OCI-LY1 (cell line): ENCODE results near the gene PCDHGA12.

Source experiments
- H2AFZ ChIP-seq: fragments of 200-600 bp; sonication (generic), shearing (Covaris generic); 2 replicates; pipeline ENCODE4 v1.6.0; 2014; ENCODE audit warnings: antibody characterized with exemption, mild to moderate bottlenecking, low read length
- H3F3A ChIP-seq: fragments of 200-600 bp; sonication (generic), shearing (Covaris generic); 2 replicates; pipeline ENCODE4 v1.6.0; 2014; ENCODE audit warnings: mild to moderate bottlenecking, antibody characterized with exemption, low read length, moderate library complexity; ENCODE audit not compliant: insufficient read depth
- H3K27ac ChIP-seq: fragments of 200-600 bp; sonication (generic); 2 replicates; pipeline ENCODE4 v1.5.1; 2014; ENCODE audit warnings: low read length, mixed run types, mild to moderate bottlenecking, low read depth; ENCODE audit not compliant: poor library complexity, severe bottlenecking
- H3K27me3 ChIP-seq: fragments of 200-600 bp; sonication (generic); 2 replicates; pipeline ENCODE4 v1.6.0; 2014; ENCODE audit warnings: antibody characterized with exemption, mild to moderate bottlenecking, low read length, moderate library complexity; ENCODE audit not compliant: insufficient read depth
- H3K36me3 ChIP-seq: fragments of 200-600 bp; sonication (generic); 2 replicates; pipeline ENCODE4 v1.6.1; 2014; ENCODE audit warnings: mild to moderate bottlenecking, antibody characterized with exemption, low read length, moderate library complexity, mixed read lengths; ENCODE audit not compliant: insufficient read depth
- H3K4me1 ChIP-seq: fragments of 200-600 bp; sonication (generic); 2 replicates; pipeline ENCODE4 v1.5.1; 2014; ENCODE audit warnings: mild to moderate bottlenecking, low read length, moderate library complexity; ENCODE audit not compliant: insufficient read depth, severe bottlenecking
- H3K4me2 ChIP-seq: fragments of 200-600 bp; sonication (generic), shearing (Covaris generic); 2 replicates; pipeline ENCODE4 v1.6.1; 2014; ENCODE audit warnings: low read length
- H3K4me3 ChIP-seq: fragments of 200-600 bp; sonication (generic); 2 replicates; pipeline ENCODE4 v1.5.1; 2014; ENCODE audit warnings: low read length, low read depth, mild to moderate bottlenecking, mixed read lengths; ENCODE audit not compliant: poor library complexity, severe bottlenecking
- H3K79me2 ChIP-seq: fragments of 200-600 bp; shearing (Covaris generic); 2 replicates; pipeline ENCODE4 v1.6.1; 2016; ENCODE audit warnings: mixed run types, low read length, mixed read lengths; ENCODE audit not compliant: insufficient read depth
- H3K9ac ChIP-seq: fragments of 200-600 bp; sonication (generic), shearing (Covaris generic); 2 replicates; pipeline ENCODE4 v1.6.1; 2014; ENCODE audit warnings: mild to moderate bottlenecking, low read length, mixed read lengths
- H3K9me2 ChIP-seq: fragments of 200-600 bp; sonication (generic), shearing (Covaris generic); 2 replicates; pipeline ENCODE4 v1.6.1; 2014; ENCODE audit warnings: low read depth, mild to moderate bottlenecking, low read length, mixed read lengths
- H3K9me3 ChIP-seq: fragments of 200-600 bp; shearing (Covaris generic); 2 replicates; pipeline ENCODE4 v1.6.1; 2014; ENCODE audit warnings: low read length, mixed read lengths
- H4K20me1 ChIP-seq: fragments of 200-600 bp; sonication (generic), shearing (Covaris generic); 2 replicates; pipeline ENCODE4 v1.6.0; 2016; ENCODE audit warnings: mild to moderate bottlenecking, low read length; ENCODE audit not compliant: insufficient read depth
- CTCF ChIP-seq: fragments of 200-600 bp; sonication (generic), shearing (Covaris generic); IDR thresholded peaks from 2 replicates; pipeline ENCODE4 v1.5.1; 2017; ENCODE audit warnings: mild to moderate bottlenecking, antibody characterized with exemption, low read length, moderate library complexity, mixed read lengths
- EZH2 ChIP-seq: fragments of 200-600 bp; sonication (generic), shearing (Covaris generic); IDR thresholded peaks from 2 replicates; pipeline ENCODE4 v1.8.0; 2017; ENCODE audit warnings: borderline replicate concordance, mixed run types, mild to moderate bottlenecking, antibody characterized with exemption, low read length, moderate library complexity, mixed read lengths

PCDHGA12 gene

GRCh38 chr5:141475625-141476131 is 45.4 kb downstream of the PCDHGA12 start, which contains the start of gene PCDHGC3:
Gene PCDHGC3 (plus strand): TSS chr5:141475966. CDS start chr5:141476117, 151 bp downstream.
- Histone ChIP-seq H3K4me3 (peak within 1 kb of the TSS; percentile 60), H3K9me3 (no peaks in the 10 kb centered on the region), H3K79me2 (no peaks in the 10 kb centered on the region), H3F3A (no peaks in the 10 kb centered on the region), H3K9me2 (no peaks in the 10 kb centered on the region), H4K20me1 (no peaks in the 10 kb centered on the region), H3K4me1 (peaks cover 31% of the 10 kb centered on the region), H3K36me3 (no peaks in the 10 kb centered on the region), H2AFZ (no peak within 1 kb of the TSS), H3K27me3 (peaks cover 9% of the 10 kb centered on the region; the same call in 1 of the 2 replicates), H3K9ac (peak within 1 kb of the TSS; percentile 44; the same call in 1 of the 2 replicates), H3K4me2 (peak within 1 kb of the TSS; percentile 83), H3K27ac (no peak within 1 kb of the TSS)
- TF ChIP-seq EZH2 (no peak), CTCF (peak; percentile 47; the same call in 1 of the 2 replicates)

GRCh38 chr5:141476132-141476911 is 46.0 kb downstream of the PCDHGA12 start:
- no peaks in the 10 kb centered on the region for H3F3A ChIP-seq

DNA sequence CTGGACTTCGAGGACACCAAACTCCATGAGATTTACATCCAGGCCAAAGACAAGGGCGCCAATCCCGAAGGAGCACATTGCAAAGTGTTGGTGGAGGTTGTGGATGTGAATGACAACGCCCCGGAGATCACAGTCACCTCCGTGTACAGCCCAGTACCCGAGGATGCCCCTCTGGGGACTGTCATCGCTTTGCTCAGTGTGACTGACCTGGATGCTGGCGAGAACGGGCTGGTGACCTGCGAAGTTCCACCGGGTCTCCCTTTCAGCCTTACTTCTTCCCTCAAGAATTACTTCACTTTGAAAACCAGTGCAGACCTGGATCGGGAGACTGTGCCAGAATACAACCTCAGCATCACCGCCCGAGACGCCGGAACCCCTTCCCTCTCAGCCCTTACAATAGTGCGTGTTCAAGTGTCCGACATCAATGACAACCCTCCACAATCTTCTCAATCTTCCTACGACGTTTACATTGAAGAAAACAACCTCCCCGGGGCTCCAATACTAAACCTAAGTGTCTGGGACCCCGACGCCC is 46.8 kb downstream of the PCDHGA12 start:
- Histone ChIP-seq H3K36me3 (no peaks in the 10 kb centered on the region), H3K9me3 (no peaks in the 10 kb centered on the region), H3K4me2 (peak overlapping the region; percentile 83), H3K27me3 (peaks cover 9% of the 10 kb centered on the region; the same call in 1 of the 2 replicates), H3K79me2 (no peaks in the 10 kb centered on the region), H3F3A (no peaks in the 10 kb centered on the region), H4K20me1 (no peaks in the 10 kb centered on the region), H3K9ac (no peak overlapping the region), H3K4me1 (peaks cover 31% of the 10 kb centered on the region), H3K27ac (no peak overlapping the region), H2AFZ (no peak overlapping the region), H3K9me2 (no peaks in the 10 kb centered on the region), H3K4me3 (peak overlapping the region; percentile 60)
- no peak for TF ChIP-seq CTCF

More at GRCh38 chr5:141476132-141476911, 46.0 kb downstream of the PCDHGA12 start:
- Histone ChIP-seq H3K36me3 (no peaks in the 10 kb centered on the region), H3K4me2 (peak overlapping the region; percentile 83), H3K4me1 (peaks cover 31% of the 10 kb centered on the region), H3K9ac (peak overlapping the region; percentile 44; the same call in 1 of the 2 replicates), H3K9me3 (no peaks in the 10 kb centered on the region), H2AFZ (no peak overlapping the region), H3K79me2 (no peaks in the 10 kb centered on the region), H4K20me1 (no peaks in the 10 kb centered on the region), H3K9me2 (no peaks in the 10 kb centered on the region), H3K27me3 (peaks cover 9% of the 10 kb centered on the region; the same call in 1 of the 2 replicates), H3K27ac (no peak overlapping the region), H3K4me3 (peak overlapping the region; percentile 60)
- TF ChIP-seq EZH2 (no peak), CTCF (no peak)
